Hepatocyte (in vitro differentiated cells): ENCODE data around the gene PPP6R2.

Source experiments
- EZH2 ChIP-seq: fragments of 200-600 bp; sonication (generic); IDR thresholded peaks from 2 replicates; pipeline ENCODE4 v1.6.1; 2016; ENCODE audit warnings: antibody characterized with exemption, mild to moderate bottlenecking, borderline replicate concordance
- EZH2phosphoT487 ChIP-seq: fragments of 200-600 bp; sonication (generic); IDR thresholded peaks from one replicate; pipeline ENCODE4 v1.6.1; 2018; ENCODE audit warnings: antibody characterized with exemption, mild to moderate bottlenecking, low read depth, moderate library complexity; ENCODE audit not compliant: unreplicated experiment, severe bottlenecking
- TF ChIP-seq, protein P1 (sequence below): fragments of 200-600 bp; sonication (generic); IDR thresholded peaks from 2 replicates; pipeline ENCODE4 v1.5.1; 2016; ENCODE audit warnings: antibody characterized with exemption, mild to moderate bottlenecking; ENCODE audit not compliant: poor library complexity

- TF ChIP-seq, protein P1, sequence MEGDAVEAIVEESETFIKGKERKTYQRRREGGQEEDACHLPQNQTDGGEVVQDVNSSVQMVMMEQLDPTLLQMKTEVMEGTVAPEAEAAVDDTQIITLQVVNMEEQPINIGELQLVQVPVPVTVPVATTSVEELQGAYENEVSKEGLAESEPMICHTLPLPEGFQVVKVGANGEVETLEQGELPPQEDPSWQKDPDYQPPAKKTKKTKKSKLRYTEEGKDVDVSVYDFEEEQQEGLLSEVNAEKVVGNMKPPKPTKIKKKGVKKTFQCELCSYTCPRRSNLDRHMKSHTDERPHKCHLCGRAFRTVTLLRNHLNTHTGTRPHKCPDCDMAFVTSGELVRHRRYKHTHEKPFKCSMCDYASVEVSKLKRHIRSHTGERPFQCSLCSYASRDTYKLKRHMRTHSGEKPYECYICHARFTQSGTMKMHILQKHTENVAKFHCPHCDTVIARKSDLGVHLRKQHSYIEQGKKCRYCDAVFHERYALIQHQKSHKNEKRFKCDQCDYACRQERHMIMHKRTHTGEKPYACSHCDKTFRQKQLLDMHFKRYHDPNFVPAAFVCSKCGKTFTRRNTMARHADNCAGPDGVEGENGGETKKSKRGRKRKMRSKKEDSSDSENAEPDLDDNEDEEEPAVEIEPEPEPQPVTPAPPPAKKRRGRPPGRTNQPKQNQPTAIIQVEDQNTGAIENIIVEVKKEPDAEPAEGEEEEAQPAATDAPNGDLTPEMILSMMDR: no peak
- TF ChIP-seq EZH2phosphoT487 (no peak), EZH2 (no peak)
These were observed 144.3 kb downstream of the PPP6R2 start for GRCh38 chr22:50487290-50488005.
